Activated CD8-positive, alpha-beta memory T cell treated with anti-CD3 and anti-CD28 coated beads for 1 hour (primary cell): ENCODE measurements around the gene TRIM62.
A peak's percentile ranks its signal among the peaks of the same experiment; 100 is the strongest.
"Not testable (repeated sequence)": the region's sequence is repeated elsewhere in the genome, so short reads cannot be mapped to it uniquely, and the experiment has no call there.

ENCODE experiments used
- DNase-seq, 2 donors: peaks; one replicate each; pipeline ENCODE4 v3.0.0-alpha.2; 2020; ENCODE audit warnings: low read depth in 1 of 2; ENCODE audit errors: extremely low read depth in 1 of 2

Gene TRIM62

DNA sequence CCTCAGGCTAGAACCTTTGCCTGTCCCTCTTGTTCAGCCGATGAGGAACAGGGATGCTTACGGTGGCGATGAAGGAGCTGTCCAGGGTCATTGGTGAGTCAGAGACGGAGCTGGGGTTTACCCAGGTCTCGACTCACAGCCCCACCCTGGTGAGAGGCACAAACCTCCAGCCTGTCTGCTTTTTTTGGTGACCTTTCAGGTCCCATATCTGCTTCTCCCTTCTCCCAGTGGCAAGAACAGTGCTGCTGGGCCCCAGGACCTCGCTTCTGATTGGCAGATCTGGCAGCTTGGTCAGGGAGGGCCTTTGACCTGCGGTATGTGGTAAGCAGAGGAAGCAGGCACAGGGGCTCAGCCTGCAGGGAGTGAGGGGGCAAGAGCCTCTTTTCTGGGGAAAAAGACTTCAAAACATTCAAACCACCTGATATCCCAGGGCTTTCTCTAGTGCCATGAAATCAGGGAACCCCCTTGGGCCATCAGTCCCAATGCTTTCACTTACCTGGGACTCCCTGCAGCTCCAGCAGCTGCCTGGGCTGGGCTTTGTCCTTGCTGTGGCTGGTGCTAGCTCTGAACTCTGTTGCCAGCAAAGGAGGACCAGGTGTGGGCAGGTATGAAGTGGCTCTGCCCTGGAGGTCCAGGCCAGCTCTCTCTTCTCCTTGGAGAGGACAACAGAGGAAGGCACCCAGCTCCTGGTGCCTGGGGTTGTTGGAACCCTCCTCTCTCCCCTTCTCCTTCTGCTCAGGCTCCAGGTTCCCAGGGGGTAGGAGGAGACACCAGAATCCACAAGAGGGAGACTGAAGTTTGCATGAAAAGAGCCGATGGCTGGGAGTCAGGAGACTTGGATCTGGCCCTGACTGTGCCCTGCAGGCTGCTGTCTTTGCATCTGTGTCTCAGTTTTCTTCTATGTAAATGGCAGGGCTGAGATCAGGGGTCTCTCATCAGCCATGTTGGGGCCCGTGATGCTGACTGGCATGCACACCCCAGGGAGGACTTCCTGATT, 41.4 kb downstream of the TRIM62 start:
- no peak for DNase-seq

DNA sequence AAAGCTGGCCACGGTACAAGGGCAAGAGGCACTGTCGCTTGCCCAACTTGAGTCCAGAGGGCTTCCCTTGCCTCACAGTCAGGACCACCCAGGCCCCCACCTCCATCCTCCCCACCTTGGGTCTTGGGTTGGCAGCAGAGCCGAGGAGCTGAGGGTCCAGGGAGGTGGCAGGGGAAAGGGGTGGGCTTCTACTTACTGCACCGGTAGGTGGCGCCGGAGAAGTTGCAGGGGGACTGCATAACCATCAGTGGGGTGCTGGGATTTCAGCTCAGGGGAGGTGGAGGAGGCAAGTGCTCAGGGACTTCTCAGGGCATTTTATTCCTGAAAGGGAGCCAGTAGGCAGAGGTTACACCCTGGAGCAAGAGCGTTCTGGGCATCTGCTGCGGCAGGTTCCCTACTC, 44.0 kb downstream of the TRIM62 start:
- peak in 1 of 2 donors; percentile 11 for DNase-seq

DNA sequence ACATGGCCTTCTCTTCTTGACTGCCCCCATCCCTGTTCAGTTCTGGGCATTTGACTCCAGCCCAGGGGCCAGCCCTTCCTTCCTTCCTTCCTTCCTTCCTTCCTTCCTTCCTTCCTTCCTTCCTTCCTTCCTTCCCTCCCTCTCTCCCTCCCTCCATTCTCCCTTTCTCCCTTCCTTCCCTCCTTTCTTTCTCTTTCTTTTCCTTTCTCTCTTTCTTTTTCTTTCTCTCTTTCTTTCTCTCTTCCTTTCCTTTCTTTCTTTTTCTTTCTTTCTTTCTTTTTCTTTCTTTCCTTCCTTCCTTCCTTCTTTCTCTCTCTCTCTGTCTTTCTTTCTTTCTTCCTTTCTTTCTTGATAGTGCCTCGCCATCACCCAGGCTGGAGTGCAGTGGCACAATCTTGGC, 45.8 kb downstream of the TRIM62 start:
- not testable (repeated sequence) for DNase-seq

DNA sequence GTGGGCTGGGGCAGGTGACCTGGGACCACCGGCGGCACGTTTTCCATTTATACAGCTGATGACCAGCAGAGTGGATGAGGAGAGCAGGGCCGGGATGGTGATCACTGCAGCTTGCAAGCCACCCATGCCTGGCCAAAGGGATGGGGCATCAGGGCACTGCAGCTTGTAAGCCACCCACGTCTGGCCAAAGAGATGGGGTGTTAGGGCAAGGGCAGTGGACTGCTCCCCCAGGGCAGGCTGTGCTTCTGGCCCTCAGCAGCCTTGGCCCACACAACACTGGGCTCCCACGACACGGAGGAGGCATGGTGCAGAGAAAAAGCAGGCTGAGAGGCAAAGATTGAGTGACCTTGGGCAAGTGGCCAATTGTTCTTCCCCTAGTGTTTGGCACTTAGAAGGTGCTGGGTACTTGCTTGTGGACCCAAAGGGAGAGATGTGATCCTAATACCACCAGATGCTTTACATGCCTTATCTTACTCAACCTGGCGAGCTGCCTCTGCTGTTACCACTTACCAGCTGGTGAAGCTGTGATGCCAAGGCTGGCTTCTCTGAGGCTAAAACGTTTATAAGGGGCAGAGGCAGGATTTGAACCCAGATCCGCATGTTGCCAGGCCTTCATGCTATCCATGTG, 48.3 kb downstream of the TRIM62 start:
- DNase-seq, result no peak

DNA sequence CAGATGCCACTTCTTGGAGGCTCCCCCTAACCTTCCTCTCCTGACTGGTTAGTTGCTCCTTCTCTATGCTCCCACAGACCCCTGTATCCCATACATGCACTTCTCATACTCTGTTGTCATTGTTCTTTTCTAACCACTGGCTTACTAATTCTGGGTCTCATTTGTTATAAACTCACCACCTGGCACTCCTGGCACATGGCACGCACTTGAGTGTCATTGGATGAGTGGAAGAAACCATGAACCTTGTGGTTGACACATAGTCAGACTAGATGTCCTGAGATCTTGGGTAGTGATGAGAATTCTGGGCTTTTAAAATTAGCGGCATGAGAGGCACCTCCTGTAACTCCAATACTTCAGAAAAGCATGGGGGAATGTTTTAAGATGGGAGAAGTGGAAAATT, 49.3 kb downstream of the TRIM62 start:
- no peak for DNase-seq

DNA sequence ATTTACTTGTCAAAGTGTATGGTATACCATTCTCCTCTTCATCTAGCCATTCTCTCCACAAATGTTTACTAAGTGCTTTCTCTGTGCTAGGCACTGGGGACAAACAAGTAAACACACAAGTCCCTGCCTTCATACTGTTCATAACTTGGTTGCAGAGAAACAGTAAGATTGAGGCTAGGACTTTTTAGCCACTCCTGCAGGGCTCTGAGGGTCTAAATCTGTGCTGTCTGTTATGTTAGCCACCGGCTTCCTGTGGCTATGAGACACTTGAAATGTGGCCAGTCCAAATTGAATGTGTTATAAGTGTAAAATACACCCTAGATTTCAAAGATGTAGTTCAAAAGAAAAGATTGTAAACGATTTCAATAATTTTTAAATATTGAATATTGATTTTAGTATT, 50.7 kb downstream of the TRIM62 start:
- DNase-seq, result no peak

DNA sequence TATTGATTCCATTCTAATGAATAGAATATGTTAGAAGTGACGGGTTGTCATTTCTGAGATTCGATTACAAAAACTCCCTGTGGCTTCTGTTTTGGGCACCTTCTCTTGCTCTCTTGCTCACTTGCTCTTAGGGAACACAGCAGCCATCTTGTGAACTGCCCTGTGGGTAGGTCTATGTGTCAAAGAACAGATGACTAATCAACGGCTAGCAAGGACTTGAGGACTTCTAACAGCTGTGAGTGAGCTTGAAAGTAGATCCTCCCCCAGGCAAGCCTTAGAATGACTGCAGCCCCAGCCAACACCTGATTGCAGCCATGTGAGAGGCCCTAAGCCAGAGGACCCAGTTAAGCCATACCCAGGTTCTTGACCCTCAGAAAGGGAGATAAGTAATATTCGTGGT, 51.5 kb downstream of the TRIM62 start:
- DNase-seq, result no peak

DNA sequence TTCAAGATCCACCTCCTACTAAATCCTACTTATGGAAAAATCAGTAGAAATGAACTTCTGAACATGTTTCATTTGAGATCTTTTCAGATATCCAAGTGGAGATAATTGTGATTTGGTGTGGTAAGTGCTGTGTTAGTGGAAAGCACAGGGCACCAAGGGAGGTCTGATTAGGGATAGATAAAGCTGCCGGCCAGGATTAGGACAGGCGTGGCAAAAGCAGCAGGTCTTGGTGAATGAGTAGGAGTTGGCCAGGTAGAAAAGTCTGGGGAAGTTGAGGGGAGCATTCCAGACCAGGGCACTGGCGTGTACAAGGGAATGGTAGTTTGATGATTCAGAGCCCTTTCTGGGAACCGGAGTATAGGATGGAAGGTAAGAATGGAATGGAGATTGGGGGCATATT, 53.1 kb downstream of the TRIM62 start:
- DNase-seq, result no peak

DNA sequence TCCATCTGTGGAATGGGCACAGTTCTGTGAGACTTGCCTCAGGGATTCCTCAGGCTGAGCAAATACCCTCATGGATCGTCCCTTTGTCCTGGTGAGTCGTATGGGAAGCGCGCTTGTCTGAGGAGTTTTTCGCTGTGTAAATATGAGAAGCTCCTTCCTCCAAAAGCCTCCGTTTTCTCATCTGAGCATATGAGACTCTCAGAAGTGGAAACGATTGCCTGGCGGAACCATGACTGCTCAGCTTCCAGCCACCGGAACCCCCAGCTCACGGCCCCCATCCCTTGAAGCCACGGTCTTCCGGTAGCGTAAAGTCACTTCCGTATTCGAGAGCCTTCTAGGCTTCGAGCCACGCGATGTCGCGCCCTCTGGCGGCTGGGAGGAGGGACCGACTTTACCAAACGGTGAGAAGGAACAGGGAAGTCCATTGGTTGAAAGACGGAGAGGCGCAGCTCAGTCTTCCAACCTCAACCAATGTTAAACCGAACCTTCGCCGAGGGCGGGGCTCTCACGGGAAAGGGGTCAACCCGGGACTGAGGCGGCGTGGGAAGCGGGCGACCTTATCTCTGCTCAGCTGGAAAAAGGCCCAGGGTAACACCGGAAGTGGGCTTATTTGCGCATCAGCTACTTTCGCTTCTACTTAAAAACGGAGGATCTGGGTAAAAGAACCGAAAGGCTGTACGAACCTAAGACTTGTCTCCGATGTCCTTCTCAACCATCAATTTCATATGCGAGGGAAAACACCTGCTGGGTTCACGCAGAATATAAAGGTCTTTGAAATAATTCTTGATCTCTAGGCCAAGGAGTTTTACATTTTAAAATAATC, 54.6 kb downstream of the TRIM62 start:
- peak; percentile 97 to 98 for DNase-seq

DNA sequence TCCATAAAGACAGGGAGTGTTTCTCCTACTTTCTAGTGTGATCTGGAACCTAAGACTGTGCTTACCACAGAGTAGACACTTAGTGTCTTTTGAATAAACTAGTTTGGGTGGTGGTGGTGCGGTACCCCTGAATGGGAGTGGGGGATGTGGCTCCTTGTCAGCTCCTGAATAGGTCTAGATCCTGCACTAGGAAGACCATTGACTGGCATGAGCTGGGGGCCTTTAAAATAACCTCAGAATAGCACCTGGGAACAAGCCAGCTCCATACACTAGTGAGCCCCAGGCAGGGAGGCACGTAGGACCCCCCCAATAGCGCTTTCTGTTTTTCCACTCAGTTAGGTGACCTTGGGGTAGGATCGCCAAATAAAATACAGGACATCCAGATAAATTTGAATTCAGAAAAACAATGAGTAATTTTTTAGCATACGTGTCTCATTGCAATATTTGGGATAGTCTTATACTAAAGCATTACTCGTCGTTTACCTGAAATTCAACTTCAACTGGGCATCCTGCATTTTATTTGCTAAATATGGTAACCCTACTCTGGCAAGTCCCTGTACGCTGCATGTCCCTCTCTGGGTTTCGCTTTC, 55.3 kb downstream of the TRIM62 start:
- no peak for DNase-seq

DNA sequence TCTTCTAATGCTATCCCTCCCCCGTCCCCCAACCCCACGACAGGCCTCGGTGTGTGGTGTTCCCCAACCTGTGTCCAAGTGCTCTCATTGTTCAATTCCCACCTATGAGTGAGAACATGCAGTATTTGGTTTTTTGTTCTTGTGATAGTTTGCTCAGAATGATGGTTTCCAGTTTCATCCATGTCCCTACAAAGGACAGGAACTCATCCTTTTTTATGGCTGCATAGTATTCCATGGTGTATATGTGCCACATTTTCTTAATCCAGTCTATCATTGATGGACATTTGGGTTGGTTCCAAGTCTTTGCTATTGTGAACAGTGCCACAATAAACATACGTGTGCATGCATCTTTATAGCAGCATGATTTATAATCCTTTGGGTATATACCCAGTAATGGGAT, 57.2 kb downstream of the TRIM62 start:
- not testable (repeated sequence) for DNase-seq

DNA sequence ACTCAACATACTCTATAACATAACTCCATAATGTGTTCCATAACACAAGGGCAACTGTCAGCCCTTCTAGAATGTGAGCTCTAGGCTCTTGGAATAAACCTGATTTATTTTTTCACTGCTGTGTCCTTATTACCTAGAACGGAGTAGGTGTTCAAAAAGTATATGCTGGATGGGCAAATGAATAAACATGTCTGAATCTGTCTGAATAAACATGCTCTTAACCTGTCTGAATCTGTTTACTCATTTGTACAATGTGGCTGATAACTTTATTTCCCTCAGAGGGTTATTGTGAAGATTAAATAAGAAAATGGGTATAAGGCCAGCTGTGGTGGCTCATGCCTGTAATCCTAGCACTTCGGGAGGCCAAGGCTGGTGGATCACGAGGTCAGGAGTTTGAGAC, 58.6 kb downstream of the TRIM62 start:
- no peak for DNase-seq

DNA sequence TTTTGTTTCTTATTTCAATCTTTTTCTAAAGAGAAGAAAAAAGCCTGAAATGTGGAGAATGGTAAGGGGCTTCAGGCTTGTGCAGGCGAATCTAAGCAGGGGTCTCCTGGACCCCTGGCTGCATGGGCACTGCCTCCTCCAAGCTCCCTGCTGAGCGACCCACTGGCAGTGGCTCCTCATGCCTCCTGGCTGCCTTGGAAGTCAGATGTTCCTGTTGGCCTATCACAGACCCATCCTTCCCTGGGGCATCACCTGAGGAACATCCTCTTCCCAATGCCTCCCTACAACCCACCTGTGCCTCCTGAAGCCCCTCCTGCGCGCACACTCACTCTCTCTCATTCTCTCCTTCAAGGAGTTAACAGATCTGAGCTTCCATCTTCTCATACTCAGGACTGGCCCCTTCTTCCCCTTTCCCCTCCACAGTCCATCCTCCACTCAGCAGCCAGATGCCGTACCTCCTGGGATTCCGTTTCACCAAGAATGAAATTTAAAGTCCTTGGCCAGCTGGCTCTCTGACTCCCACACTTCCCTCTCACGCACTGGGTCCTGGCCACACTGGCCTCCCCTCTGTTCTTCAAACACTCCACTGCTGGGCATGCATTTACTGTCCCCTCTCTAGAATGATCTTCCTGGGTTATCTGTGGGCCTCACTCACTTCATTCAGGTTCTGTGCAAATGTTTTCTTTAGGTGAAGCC, 59.2 kb downstream of the TRIM62 start:
- DNase-seq, result no peak

DNA sequence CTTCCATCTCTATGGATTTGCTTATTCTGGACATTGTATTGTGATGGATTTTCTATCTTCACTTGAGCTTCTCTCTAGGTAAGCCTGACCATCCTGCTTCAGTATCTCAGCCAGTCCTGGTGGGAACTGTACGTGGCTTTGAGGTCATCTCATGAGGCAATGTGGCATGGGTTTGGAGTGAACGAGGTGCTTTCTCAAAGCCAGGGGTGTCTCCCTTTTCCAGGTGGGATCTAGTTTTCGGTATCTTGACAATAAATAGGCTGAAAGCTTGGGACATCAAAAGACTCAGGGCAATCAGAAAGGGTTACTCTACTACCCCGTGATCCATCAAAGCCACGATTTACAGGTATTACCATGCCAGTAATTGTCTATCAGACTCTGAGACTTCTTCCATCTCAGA, 60.1 kb downstream of the TRIM62 start:
- no peak for DNase-seq

DNA sequence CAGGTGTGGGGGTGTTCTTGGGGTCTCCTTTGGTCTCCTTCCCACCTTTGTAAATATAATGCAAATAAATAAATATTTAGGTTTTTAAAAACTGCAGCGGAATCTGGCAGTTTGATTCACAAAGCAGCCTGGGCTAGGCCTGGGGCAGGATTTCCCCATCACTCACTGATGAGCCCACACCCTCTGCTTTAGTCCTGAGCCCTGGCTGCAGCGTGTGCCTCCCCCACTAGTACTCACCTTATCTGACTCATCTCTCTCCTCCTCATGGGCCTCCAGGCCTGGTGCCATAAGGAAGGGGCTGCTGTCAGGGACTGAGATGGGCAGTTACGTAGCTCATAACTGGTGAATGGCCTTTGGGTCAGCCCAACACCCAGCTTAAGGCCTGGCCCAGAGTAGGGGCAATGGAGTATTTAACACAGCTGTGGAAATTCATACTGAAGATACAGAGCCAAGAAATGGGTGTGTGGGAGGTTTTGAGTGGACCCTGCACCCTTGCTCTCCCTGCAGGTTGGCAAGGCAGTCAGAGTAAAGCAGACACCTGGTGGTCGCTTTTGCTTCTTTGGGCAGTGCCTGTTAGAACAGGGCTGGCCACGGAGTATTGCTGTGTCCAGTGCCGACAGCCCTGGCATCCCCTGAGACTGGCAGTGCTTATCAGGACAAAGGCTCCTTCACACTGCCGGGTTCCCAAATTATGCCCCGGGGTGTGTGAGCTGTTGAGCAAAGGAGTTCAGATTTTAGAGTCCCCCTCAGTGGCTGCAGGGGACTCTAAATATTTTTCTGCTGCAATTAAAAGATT, 61.2 kb downstream of the TRIM62 start:
- no peak for DNase-seq

DNA sequence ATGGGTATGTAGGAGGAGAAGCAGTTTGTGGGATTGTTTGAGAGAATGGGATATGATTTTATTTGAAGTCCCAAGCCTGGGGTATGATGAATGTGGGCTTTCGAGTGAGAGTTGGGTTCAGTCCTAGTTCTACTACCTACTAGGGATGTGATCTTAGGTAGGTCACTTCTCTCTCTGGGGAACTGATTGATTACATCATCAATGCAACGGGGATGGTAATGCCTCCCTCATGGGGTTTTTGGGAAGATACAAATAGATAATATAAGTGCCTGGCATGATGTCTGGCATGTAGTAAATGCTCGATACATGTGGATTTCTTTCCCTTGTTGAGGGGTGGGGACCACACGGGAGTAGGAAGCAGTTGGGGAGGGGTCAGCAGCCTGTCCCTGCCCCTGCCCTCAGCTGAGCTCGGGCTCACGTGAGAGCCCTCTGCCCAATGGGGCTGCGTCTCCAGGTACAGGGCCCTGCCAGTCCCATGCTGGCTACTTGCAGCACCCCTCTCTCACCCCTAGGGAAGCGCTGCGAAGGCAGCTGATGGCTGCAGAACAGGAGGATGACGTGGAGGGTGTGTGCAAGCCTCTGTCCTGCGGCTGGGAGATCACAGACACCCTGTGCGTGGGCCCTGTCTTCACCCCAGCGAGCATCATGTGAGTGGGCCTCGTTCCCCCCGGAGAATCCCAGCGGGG, 62.2 kb downstream of the TRIM62 start:
- no peak for DNase-seq

DNA sequence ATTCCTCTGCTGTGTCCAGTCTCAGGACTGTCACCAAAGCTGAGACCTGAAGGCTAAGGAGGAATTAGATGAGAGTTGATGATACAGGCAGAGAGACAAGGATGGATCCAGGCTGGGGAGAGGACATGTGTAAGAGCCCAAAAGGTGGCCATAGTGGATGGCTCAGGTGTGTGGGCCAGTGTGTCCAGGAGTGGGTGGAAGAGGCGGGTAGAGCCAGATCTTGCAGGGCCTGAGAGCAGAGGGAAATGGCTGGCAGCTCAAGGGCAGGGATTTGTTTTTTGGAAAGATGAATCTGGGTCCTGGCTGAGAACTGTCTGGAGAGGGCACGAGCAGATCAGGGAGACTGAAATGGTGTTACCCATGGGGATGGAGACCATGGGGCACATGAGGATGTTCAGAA, 62.8 kb downstream of the TRIM62 start:
- DNase-seq, result no peak

DNA sequence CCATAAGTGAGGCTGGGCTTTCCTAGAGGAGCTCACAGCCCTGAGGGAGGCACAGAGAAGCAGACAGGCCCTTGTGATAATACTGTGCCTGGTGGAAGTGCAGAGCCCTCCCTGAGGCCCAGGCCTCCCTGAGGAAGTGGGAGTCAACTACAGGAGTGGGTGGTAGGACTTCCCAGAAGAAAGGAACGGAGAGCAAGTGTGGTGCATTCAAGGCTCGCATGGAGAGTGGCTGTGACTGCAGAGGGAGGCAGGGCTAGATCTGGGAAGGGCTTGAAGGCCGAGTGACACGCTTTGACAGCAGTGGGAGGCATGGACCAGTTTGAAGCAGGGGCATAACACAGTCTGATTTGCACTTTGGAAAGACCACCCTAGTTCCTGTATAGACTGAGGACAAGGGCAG, 63.6 kb downstream of the TRIM62 start:
- DNase-seq, result no peak

DNA sequence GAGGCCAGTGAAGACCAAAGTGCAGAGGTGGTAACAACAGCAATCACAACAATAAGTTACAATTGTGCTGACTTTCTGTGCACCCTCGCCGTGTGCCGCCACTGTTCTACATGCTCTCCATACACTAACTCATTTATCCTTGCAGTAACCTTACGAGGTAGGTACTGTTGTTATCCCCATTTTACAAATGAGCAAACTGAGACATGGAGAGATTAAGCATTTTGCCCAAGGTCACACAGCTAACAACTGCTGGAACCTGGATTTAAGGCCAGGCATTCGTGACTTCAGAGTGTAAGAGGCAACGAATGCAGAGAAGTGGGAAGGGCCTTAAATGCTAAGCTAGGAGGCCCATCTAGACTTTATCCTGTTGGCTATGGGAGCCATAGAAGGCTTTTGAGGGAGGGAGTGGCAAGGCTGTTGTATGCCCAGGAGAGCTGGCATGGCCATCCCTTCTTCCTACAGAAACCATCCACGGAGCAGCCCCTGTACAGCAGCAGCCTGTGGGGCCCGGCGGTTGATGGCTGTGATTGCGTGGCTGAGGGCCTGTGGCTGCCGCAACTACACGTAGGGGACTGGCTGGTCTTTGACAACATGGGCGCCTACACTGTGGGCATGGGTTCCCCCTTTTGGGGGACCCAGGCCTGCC, 64.3 kb downstream of the TRIM62 start:
- no peak for DNase-seq
